COLO668 (cell line): ENCODE results near the gene SLC12A7.

Experiments used
- DNase-seq: peaks from one replicate; lab custom pipeline; 2025; ENCODE audit not compliant: unreplicated experiment; lab: John Stamatoyannopoulos, UW

Gene SLC12A7

DNA sequence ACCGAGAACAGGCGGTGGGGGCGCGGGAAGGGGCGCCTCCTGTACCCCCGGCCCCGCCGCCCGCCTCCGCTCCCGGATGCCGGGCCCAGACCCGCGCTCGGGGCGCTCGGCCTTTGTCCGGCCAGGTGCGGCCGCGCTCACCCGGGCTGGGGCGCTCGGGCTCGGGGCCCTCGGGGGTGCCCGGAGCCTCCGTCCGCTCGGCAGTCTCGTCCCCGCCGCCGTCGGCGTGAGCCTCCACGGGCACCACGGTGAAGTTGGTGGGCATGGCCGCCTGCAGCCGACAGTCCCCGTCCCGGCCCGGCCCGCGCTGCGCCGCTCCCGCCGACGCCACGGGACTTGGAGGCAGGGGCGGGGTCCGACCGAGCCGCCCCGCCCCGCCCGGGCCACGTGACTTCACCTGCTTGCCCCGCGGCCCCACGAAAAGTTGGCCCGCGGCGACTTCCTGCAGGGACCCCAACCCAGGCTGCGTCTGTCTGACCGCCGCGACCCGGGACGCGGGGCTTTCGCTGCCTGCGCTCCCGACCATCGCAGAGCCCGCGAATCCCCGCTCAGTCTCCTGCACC is at the start of gene SLC12A7:
SLC12A7 (minus strand) TSS at position 337 of the 563 bp plus-strand sequence; CDS start at position 265, 72 bp downstream.
- DNase-seq, result peak; percentile 89

GRCh38 chr5:1161108-1161832 is 49.4 kb upstream of the SLC12A7 start:
- peak; percentile 58 for DNase-seq

DNA sequence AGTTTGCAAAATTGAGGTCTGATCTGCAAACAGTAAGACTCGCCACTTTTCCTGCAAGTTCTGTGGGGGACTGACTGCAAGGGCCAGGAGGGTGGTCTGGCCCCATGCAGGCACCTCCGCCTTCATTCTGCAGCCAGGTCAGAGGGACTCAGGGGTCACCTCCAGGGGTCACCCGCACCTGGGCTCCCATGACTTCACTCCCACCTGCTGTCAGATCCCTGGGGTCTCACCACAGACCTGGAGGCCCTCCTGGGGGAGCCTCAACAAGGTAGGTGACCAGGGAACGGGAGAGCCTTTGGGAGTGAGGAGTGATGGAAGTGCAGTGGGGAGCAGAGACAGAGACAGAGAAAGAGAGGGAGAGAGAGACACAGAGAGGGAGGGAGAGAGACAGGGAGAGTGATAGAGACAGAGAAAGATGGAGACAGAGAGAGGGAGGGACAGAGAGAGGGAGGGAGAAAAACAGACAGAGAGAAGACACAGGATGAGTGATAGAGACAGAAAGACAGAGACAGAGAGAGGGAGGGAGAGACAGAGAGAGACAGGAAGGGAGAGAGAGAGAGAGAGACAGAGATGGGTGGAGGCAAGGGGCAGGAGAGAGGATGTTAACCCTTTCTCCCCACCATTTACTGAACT is 48.0 kb upstream of the SLC12A7 start:
- no peak for DNase-seq

GRCh38 chr5:1159341-1159675 is 47.4 kb upstream of the SLC12A7 start:
- DNase-seq, result no peak

GRCh38 chr5:1158647-1159340 is 46.9 kb upstream of the SLC12A7 start:
- DNase-seq, result no peak

GRCh38 chr5:1157461-1157986 is 45.7 kb upstream of the SLC12A7 start:
- DNase-seq, result peak; percentile 52

DNA sequence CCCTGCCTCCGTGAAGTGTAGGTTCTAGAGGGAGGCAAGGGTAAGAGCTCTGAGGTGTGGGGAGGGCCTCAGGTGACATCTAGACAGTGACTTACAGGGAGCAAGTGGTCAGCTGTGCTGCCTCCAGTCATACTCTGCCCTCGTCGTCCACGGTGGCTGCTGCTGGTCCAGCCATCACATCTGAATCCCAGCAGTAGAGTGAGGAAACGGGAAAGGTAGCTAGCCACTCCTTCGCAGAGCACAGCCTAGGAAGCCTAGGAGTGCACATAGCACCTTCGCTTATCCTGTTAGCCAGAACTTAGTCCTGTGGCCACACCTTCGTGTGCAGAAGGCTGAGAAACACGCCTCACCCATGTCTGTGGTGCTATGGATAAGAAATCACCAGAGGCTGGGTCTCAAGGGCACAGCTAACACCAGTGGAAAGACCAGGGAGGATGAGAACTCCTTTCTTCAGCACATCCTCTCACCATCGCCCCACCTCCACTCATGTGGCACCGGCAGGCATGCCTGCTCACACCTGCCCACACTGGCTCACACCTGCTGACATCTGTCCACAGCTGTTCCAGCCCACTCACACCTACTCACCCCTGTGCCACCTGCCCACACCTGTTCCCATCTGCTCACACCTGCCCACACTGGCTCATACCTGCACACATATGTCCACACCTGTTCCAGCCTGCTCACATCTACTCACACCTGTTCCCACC is 45.0 kb upstream of the SLC12A7 start:
- peak; percentile 50 for DNase-seq

GRCh38 chr5:1156033-1156753 is 44.3 kb upstream of the SLC12A7 start:
- DNase-seq, result no peak

- DNase-seq, result no peak
Measured at GRCh38 chr5:1155191-1156032, 43.5 kb upstream of the SLC12A7 start.

GRCh38 chr5:1153428-1153827 is 41.6 kb upstream of the SLC12A7 start:
- DNase-seq, result no peak

GRCh38 chr5:1152771-1153282 is 41.0 kb upstream of the SLC12A7 start:
- no peak for DNase-seq

DNA sequence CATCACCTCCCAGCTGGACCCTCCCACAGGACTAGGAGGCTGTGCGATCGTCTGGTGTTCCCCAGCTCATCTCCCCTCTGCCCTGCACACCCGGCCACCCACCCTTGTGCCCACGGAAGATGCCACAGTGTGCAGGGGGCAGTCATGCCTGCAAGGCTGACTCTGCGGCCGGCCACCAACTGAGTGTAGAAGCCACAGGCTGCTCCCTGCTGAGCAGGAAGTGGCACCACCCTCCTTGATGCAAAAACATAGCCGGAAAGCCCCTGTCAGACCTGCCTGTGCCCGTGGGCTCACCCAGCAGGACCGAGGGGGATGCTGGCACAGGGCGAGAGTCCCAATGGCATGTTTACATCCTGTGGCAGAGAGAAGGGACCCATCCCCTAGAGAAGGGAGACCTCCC is 40.3 kb upstream of the SLC12A7 start:
- DNase-seq, result peak; percentile 39

GRCh38 chr5:1151316-1151715 is 39.5 kb upstream of the SLC12A7 start:
- DNase-seq, result no peak

- DNase-seq, result no peak
Measured at GRCh38 chr5:1150866-1151265, 39.0 kb upstream of the SLC12A7 start.

- peak; percentile 31 for DNase-seq
Measured at GRCh38 chr5:1144638-1145396, 33.0 kb upstream of the SLC12A7 start.

DNA sequence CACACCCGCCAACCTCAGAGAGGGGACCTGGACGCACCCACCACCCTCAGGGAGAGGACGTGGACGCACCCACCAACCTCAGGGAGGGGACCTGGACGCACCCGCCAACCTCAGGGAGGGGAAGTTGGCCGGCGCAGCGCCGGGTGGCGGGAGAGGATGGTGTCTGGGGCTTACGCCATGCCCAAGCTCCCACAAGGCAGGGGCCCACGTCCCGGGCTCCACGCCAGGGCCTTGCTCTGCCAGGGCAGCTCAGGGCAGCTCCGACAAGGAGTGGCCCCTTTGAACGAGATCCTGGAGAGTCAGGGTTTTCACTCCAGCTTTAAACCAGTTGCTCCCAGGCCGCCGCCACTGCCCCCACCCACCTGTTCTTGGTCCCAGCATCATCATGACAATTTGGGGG is 32.2 kb upstream of the SLC12A7 start:
- no peak for DNase-seq

GRCh38 chr5:1143670-1143951 is 31.7 kb upstream of the SLC12A7 start:
- no peak for DNase-seq

DNA sequence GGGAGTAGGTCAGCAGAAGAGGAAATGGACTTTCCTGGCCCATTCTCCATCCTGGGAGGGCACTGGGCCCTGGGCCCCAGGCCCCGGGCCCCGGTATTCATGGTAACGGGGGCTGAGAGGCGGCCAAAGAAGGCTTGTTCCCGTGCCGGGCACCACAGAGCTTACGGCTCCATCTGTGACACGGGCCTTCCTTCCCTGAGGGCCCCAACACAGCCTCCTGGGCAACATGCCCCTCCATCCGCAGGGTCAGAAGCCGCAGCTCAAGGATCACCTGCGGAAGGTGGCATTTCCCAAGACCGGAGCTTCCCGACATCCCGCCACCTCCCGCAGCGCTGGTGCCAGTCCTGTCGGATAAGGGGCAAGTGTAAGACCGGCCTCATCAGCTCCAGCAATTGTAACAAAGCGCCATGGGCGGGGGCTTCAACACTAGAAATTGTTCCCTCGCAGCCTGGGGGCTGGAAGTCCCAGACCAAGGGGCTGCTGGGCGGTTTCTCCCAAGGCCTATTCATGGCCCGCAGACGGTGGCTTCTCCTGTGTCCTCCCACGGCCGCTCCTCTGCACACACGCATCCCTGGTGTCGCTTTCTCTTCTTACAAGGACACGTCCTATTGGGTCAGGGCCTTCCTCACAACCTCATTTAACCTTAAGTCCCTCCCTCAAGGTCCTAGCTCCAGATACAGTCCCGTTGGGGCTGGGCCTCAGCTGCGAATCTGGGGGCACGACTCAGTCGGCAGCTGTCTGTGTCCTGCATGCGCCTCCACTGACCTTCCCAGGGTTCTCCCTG is 31.2 kb upstream of the SLC12A7 start:
- no peak for DNase-seq
